Cardiac muscle cell (in vitro differentiated cells and primary cell): ENCODE results near the gene DYNLT5. TPM values are rescaled to one million over a fixed set of nuclear protein-coding genes. Genes with fewer than 3 reads are reported as not detected.
"Not testable (repeated sequence)": the region's sequence is repeated elsewhere in the genome, so short reads cannot be mapped to it uniquely, and the experiment has no call there.

ENCODE experiments used
- DNase-seq, 2 donors: peaks; one replicate each; pipeline versions ENCODE4 v3.0.0 to v3.0.0-alpha.2; 2010 to 2017; ENCODE audit warnings: low read depth in 1 of 2, low spot score in 1 of 2
- H3K27ac ChIP-seq: fragments of 200-600 bp; sonication (generic); 2 replicates; pipeline ENCODE4 v1.5.1; 2016
- H3K27me3 ChIP-seq: fragments of 200-600 bp; sonication (generic); 2 replicates; pipeline ENCODE4 v1.6.0; 2016; ENCODE audit warnings: control low read depth
- H3K36me3 ChIP-seq: fragments of 200-600 bp; sonication (generic); 2 replicates; pipeline ENCODE4 v1.5.1; 2016; ENCODE audit warnings: control low read depth
- H3K4me1 ChIP-seq: fragments of 200-600 bp; sonication (generic); 2 replicates; pipeline ENCODE4 v1.8.1; 2017; ENCODE audit warnings: low read depth, mild to moderate bottlenecking, mixed run types
- H3K4me3 ChIP-seq: fragments of 200-600 bp; sonication (generic); 2 replicates; pipeline ENCODE4 v1.5.1; 2016; ENCODE audit warnings: mild to moderate bottlenecking
- H3K9me3 ChIP-seq: fragments of 200-600 bp; sonication (generic); 2 replicates; pipeline ENCODE4 v1.5.1; 2017; ENCODE audit warnings: low read depth, mild to moderate bottlenecking, control low read depth
- polyA plus RNA-seq: library from polyadenylated mRNA; unstranded; fragments of >200 nt; fragmentation: Nextera tagmentation; extraction: Ambion mirVana; gene quantifications from 2 replicates; pipeline ENCODE4 v1.2.1, GENCODE V29; 2016
- total RNA-seq: library from RNA; depleted of rRNA; stranded (reverse); fragments of >200 nt; gene quantifications from 2 replicates; pipeline ENCODE4 v1.2.3, GENCODE V29; 2016
- TF ChIP-seq, protein P1 (sequence below): IDR thresholded peaks from 2 replicates; pipeline ENCODE4 v1.5.1; 2012; ENCODE audit warnings: low read depth, mild to moderate bottlenecking, low read length

DYNLT5 gene
- total and polyA plus RNA-seq, 2 experiments from 2014 or later: 5.3 to 28.6 TPM

DNA sequence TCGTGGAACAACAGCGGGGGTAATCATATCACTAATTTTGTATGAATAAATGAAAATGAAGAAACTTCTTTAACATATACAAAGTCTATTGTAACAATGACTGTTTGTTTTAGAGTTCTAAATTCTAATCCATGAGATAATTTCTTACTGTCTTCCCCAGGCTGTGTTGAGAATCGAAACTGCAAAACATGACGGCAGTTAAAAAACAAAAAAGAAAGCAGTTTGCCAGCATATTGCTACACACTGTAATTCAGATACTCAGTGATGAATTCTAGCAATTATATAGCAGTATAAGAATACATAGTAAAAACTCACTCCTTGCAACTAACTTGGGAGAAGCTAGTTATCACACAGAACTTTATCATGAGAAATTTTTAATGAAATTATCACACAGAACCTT is 26.7 kb downstream of the DYNLT5 start:
- DNase-seq: peak in 1 of 2 donors; percentile 4
- Histone ChIP-seq H3K4me1 (no peaks in the 10 kb centered on the region), H3K4me3 (no peak overlapping the region), H3K9me3 (no peaks in the 10 kb centered on the region), H3K27me3 (no peaks in the 10 kb centered on the region), H3K27ac (no peak overlapping the region), H3K36me3 (no peaks in the 10 kb centered on the region)
- TF ChIP-seq, protein P1, sequence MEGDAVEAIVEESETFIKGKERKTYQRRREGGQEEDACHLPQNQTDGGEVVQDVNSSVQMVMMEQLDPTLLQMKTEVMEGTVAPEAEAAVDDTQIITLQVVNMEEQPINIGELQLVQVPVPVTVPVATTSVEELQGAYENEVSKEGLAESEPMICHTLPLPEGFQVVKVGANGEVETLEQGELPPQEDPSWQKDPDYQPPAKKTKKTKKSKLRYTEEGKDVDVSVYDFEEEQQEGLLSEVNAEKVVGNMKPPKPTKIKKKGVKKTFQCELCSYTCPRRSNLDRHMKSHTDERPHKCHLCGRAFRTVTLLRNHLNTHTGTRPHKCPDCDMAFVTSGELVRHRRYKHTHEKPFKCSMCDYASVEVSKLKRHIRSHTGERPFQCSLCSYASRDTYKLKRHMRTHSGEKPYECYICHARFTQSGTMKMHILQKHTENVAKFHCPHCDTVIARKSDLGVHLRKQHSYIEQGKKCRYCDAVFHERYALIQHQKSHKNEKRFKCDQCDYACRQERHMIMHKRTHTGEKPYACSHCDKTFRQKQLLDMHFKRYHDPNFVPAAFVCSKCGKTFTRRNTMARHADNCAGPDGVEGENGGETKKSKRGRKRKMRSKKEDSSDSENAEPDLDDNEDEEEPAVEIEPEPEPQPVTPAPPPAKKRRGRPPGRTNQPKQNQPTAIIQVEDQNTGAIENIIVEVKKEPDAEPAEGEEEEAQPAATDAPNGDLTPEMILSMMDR: no peak

DNA sequence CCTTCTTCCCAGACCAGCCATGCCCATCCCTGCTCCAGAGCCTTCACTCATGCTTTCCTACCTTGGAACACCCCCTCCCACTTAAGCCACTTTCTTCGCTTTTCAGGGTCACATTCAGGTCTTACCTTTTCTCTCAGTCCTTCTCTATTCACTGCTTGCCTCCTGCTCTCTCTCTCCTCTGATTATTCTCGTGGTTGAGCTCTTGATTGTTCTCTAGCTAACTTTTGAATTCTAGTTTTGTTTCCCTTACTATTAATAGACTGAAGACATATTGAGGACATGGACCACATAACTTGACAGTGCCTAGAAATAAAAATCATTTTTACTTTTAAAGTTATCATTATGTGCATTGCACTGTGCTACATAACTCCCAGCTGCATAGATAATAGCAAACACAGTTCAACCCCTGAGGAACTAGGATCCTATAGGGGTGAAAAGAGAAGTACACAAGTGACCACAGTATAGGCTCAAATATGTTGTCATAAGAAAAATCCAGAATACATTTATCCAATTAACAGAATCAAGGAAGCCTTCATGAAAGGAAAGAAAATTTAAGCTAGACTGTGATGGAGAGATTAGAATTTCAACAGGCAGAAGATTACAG is 27.3 kb downstream of the DYNLT5 start:
- Histone ChIP-seq H3K4me1 (no peaks in the 10 kb centered on the region), H3K27ac (no peak overlapping the region), H3K27me3 (no peaks in the 10 kb centered on the region), H3K36me3 (no peaks in the 10 kb centered on the region), H3K4me3 (no peak overlapping the region), H3K9me3 (no peaks in the 10 kb centered on the region)
- DNase-seq: no peak
- TF ChIP-seq, protein P1: no peak

DNA sequence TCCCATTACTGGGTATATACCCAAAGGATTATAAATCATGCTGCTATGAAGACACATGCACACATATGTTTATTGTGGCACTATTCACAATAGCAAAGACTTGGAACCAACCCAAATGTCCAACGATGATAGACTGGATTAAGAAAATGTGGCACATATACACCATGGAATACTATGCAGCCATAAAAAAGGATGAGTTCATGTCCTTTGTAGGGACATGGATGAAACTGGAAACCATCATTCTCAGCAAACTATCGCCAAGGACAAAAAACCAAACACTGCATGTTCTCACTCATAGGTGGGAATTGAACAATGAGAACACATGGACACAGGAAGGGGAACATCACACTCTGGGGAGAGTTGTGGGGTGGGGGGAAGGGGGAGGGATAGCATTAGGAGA is 33.5 kb downstream of the DYNLT5 start:
- H3K4me1 ChIP-seq, H3K27ac ChIP-seq, H3K9me3 ChIP-seq, H3K4me3 ChIP-seq, H3K36me3 ChIP-seq, H3K27me3 ChIP-seq, DNase-seq: not testable (repeated sequence)

DNA sequence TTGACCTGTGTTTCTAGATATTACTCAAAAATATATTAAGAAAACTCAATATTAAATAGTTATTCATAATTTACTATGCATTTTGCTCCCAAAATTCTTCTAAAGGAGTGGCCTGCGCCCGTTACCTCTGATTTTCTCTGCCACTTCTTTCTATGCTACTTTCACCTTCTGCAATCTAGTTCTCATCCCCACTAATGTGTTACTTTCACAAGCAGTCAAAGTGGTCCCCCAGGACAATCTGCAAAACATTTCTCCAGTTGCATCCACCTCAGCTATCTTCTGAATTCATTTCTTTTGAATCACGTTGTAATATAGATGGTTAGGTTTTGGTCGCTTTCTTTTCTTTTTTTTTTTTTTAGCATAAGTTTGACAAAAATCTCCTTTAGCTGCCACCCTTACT is 35.4 kb downstream of the DYNLT5 start:
- H3K27ac ChIP-seq: no peak overlapping the region
- H3K4me3 ChIP-seq: no peak overlapping the region
- TF ChIP-seq, protein P1: no peak
- H3K4me1 ChIP-seq: no peaks in the 10 kb centered on the region
- H3K9me3 ChIP-seq: no peaks in the 10 kb centered on the region
- no peak for DNase-seq
- H3K27me3 ChIP-seq: no peaks in the 10 kb centered on the region
- H3K36me3 ChIP-seq: no peaks in the 10 kb centered on the region

DNA sequence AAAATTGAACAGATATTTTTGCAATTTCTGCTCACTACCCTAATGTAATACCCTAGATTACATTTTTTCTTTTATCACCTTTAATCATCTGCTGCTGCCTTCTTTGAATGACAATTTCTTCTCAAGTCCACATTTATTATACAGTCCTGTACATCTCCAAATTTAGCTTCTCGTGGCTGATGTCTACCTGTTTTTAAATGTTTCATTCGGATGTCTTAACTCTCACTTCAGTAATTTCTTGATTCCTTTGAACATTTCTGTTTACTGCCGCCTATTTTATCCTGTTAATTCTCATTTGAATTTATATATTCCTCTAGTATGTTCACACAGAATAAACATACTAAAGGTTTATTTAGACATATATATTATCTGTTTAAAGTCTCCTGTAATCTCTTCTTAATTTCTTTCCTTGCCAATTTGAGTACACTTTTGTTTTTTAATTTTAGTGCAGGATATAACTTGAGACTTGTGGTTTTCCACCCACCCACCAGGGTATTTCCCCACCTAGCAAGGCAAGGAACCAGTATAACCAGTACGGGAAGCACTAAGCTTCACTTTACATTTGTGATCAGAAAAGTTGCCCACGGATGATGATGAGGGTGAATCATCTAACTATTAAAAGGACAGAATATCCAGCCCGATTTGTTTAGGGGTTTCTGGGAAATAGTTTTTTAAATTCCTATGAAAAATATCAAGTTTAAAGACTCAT is 36.1 kb downstream of the DYNLT5 start:
- no peaks in the 10 kb centered on the region for H3K36me3 ChIP-seq
- no peak overlapping the region for H3K4me3 ChIP-seq
- H3K27ac ChIP-seq: no peak overlapping the region
- TF ChIP-seq, protein P1: no peak
- no peak for DNase-seq
- no peaks in the 10 kb centered on the region for H3K27me3 ChIP-seq
- no peaks in the 10 kb centered on the region for H3K9me3 ChIP-seq
- no peaks in the 10 kb centered on the region for H3K4me1 ChIP-seq
